OCI-LY3 (cell line): ENCODE results near the gene SLC20A1.

Experiments
- H2AFZ ChIP-seq: fragments of 200-600, 300-600 bp; shearing (Covaris generic); 2 replicates; pipeline ENCODE4 v1.6.0; 2014; ENCODE audit warnings: antibody characterized with exemption, low read depth, low read length
- H3K27ac ChIP-seq: fragments of 200-600, 300-600 bp; sonication (generic); 2 replicates; pipeline ENCODE4 v1.5.1; 2014; ENCODE audit warnings: mild to moderate bottlenecking, low read length, moderate library complexity, mixed read lengths
- H3K27me3 ChIP-seq: fragments of 200-600, 300-600 bp; sonication (generic); 2 replicates; pipeline ENCODE4 v1.6.1; 2014; ENCODE audit warnings: low read depth, low read length, mixed read lengths
- H3K36me3 ChIP-seq: fragments of 200-600, 300-600 bp; sonication (generic); replicated peaks from 2 replicates; pipeline ENCODE3; 2014; ENCODE audit warnings: low read depth, low read length, mixed read lengths
- H3K4me1 ChIP-seq: fragments of 300-600, 200-600 bp; sonication (generic); 2 replicates; pipeline ENCODE4 v1.6.1; 2014; ENCODE audit warnings: low read length, mixed read lengths
- H3K4me2 ChIP-seq: fragments of 200-600, 300-600 bp; sonication (generic); 2 replicates; pipeline ENCODE4 v1.6.1; 2014; ENCODE audit warnings: low read length, mixed read lengths
- H3K4me3 ChIP-seq: fragments of 300-600, 200-600 bp; sonication (generic); 2 replicates; pipeline ENCODE4 v1.5.1; 2014; ENCODE audit warnings: antibody characterized with exemption, mild to moderate bottlenecking, low read length, moderate library complexity
- H3K79me2 ChIP-seq: fragments of 300-600, 200-600 bp; shearing (Covaris generic); 2 replicates; pipeline ENCODE4 v1.6.1; 2014; ENCODE audit warnings: mild to moderate bottlenecking, low read length, mixed read lengths
- H3K9ac ChIP-seq: fragments of 300-600, 200-600 bp; shearing (Covaris generic); 2 replicates; pipeline ENCODE4 v1.6.0; 2014; ENCODE audit warnings: mild to moderate bottlenecking, low read length, moderate library complexity
- H3K9me3 ChIP-seq: fragments of 200-600, 300-600 bp; shearing (Covaris generic); 2 replicates; pipeline ENCODE4 v1.6.1; 2014; ENCODE audit warnings: low read length, mixed read lengths; ENCODE audit not compliant: insufficient read depth
- H4K20me1 ChIP-seq: fragments of 200-600, 300-600 bp; sonication (generic); 2 replicates; pipeline ENCODE4 v1.6.1; 2016; ENCODE audit warnings: low read length, mixed read lengths; ENCODE audit not compliant: insufficient read depth
- CTCF ChIP-seq: fragments of 200-600, 300-600 bp; sonication (generic); IDR thresholded peaks from 2 replicates; pipeline ENCODE4 v1.5.1; 2014; ENCODE audit warnings: antibody characterized with exemption, low read length, low read depth
- EZH2phosphoT487 ChIP-seq: fragments of 200-600 bp; shearing (Covaris generic); IDR thresholded peaks from 2 replicates; pipeline ENCODE4 v1.6.1; 2018; ENCODE audit warnings: antibody characterized with exemption, mixed run types, low read depth

Gene SLC20A1

GRCh38 chr2:112692918-112693317, 47.2 kb downstream of the SLC20A1 start:
- Histone ChIP-seq H3K9me3 (no peaks in the 10 kb centered on the region), H3K4me2 (peak overlapping the region; percentile 52), H2AFZ (peak overlapping the region; percentile 36; the same call in 1 of the 2 replicates), H3K4me3 (no peak overlapping the region), H3K9ac (peak overlapping the region; percentile 30; the same call in 1 of the 2 replicates), H3K27me3 (no peaks in the 10 kb centered on the region), H3K36me3 (no peaks in the 10 kb centered on the region), H4K20me1 (no peaks in the 10 kb centered on the region), H3K79me2 (no peaks in the 10 kb centered on the region), H3K27ac (peak overlapping the region; percentile 41), H3K4me1 (peaks cover 40% of the 10 kb centered on the region)
- TF ChIP-seq CTCF: no peak
- TF ChIP-seq EZH2phosphoT487: no peak

GRCh38 chr2:112693596-112693995, 47.9 kb downstream of the SLC20A1 start:
- Histone ChIP-seq H3K9me3 (no peaks in the 10 kb centered on the region), H3K36me3 (no peaks in the 10 kb centered on the region), H3K4me3 (no peak overlapping the region), H3K27me3 (no peaks in the 10 kb centered on the region), H3K9ac (no peak overlapping the region), H3K4me2 (no peak overlapping the region), H3K79me2 (no peaks in the 10 kb centered on the region), H3K4me1 (peaks cover 47% of the 10 kb centered on the region), H4K20me1 (no peaks in the 10 kb centered on the region), H3K27ac (0 out of 2 replicates have a peak overlapping the region, but pooled peaks have one; percentile 41), H2AFZ (no peak overlapping the region)
- TF ChIP-seq CTCF: no peak
- TF ChIP-seq EZH2phosphoT487: no peak

GRCh38 chr2:112694182-112694581, 48.4 kb downstream of the SLC20A1 start:
- H3K4me1 ChIP-seq: peaks cover 53% of the 10 kb centered on the region
- no peaks in the 10 kb centered on the region for H3K36me3 ChIP-seq
- TF ChIP-seq CTCF (no peak), EZH2phosphoT487 (no peak)

GRCh38 chr2:112698834-112699515, 53.2 kb downstream of the SLC20A1 start:
- no peaks in the 10 kb centered on the region for H4K20me1 ChIP-seq
- H3K27ac ChIP-seq: peak overlapping the region; percentile 90
- H3K79me2 ChIP-seq: no peaks in the 10 kb centered on the region
- 0 out of 2 replicates have a peak overlapping the region, but pooled peaks have one; percentile 0 for H2AFZ ChIP-seq
- no peaks in the 10 kb centered on the region for H3K9me3 ChIP-seq
- no peaks in the 10 kb centered on the region for H3K27me3 ChIP-seq
- H3K36me3 ChIP-seq: no peaks in the 10 kb centered on the region
- peak overlapping the region; percentile 57 for H3K9ac ChIP-seq
- H3K4me2 ChIP-seq: peak overlapping the region; percentile 68
- no peak overlapping the region for H3K4me3 ChIP-seq
- H3K4me1 ChIP-seq: peaks cover 61% of the 10 kb centered on the region
- TF ChIP-seq CTCF (no peak), EZH2phosphoT487 (no peak)

More at GRCh38 chr2:112694182-112694581, 48.4 kb downstream of the SLC20A1 start:
- Histone ChIP-seq H4K20me1 (no peaks in the 10 kb centered on the region), H3K27me3 (no peaks in the 10 kb centered on the region), H3K79me2 (no peaks in the 10 kb centered on the region), H3K9me3 (no peaks in the 10 kb centered on the region), H2AFZ (no peak overlapping the region), H3K9ac (no peak overlapping the region), H3K4me2 (no peak overlapping the region), H3K4me3 (no peak overlapping the region), H3K27ac (no peak overlapping the region)
